GM20431 (cell line): ENCODE data around the gene SLAMF1.

Source experiments
- in situ Hi-C: fragments of 300-500 bp; cut with MseI, MboI; formaldehyde crosslinking; loops from one replicate; pipeline ENCODE4 v1.15.0; 2020; ENCODE audit warnings: low sequenced_read_pairs; ENCODE audit not compliant: unreplicated experiment

SLAMF1 gene

GRCh38 chr1:160626509-160627342 lies 20.1 kb downstream of the SLAMF1 start:
- in situ Hi-C loops = no loop called here

- in situ Hi-C loops = no loop called here
These were observed 20.9 kb downstream of the SLAMF1 start for GRCh38 chr1:160625725-160626498.

- in situ Hi-C loops = no loop called here
These were observed 21.5 kb downstream of the SLAMF1 start for GRCh38 chr1:160625321-160625720.

GRCh38 chr1:160624464-160624863 lies 22.4 kb downstream of the SLAMF1 start:
- in situ Hi-C loops = no loop called here

- in situ Hi-C loops = no loop called here
These were observed 23.0 kb downstream of the SLAMF1 start for GRCh38 chr1:160623862-160624261.

GRCh38 chr1:160623227-160623633 lies 23.6 kb downstream of the SLAMF1 start:
- in situ Hi-C loops = no loop called here

GRCh38 chr1:160622501-160623226 lies 24.2 kb downstream of the SLAMF1 start:
- in situ Hi-C loops = no loop called here

GRCh38 chr1:160621633-160622413 lies 25.0 kb downstream of the SLAMF1 start:
- in situ Hi-C loops = no loop called here

GRCh38 chr1:160620942-160621632 lies 25.8 kb downstream of the SLAMF1 start:
- in situ Hi-C loops = no loop called here

- in situ Hi-C loops = loop anchor here (10.0 kb wide), 1 partner anchor 195 kb away; no protein-coding TSS in a partner anchor
These were observed 27.0 kb downstream of the SLAMF1 start for GRCh38 chr1:160619742-160620277.

GRCh38 chr1:160618763-160619274 lies 28.0 kb downstream of the SLAMF1 start:
- in situ Hi-C loops = loop anchor here (10.0 kb wide), 1 partner anchor 194 kb away; no protein-coding TSS in a partner anchor

- in situ Hi-C loops = loop anchor here (10.0 kb wide), 1 partner anchor 194 kb away; no protein-coding TSS in a partner anchor
These were observed 28.5 kb downstream of the SLAMF1 start for GRCh38 chr1:160618327-160618726.

GRCh38 chr1:160615660-160616059 lies 31.2 kb downstream of the SLAMF1 start:
- in situ Hi-C loops = loop anchor here (10.0 kb wide), 1 partner anchor 191 kb away; no protein-coding TSS in a partner anchor

- in situ Hi-C loops = loop anchor here (10.0 kb wide), 1 partner anchor 190 kb away; no protein-coding TSS in a partner anchor
These were observed 32.4 kb downstream of the SLAMF1 start for GRCh38 chr1:160614410-160614809.

- in situ Hi-C loops = loop anchor here (10.0 kb wide), 1 partner anchor 188 kb away; no protein-coding TSS in a partner anchor
These were observed 34.1 kb downstream of the SLAMF1 start for GRCh38 chr1:160612613-160613218.

GRCh38 chr1:160610569-160611242 lies 36.1 kb downstream of the SLAMF1 start:
- in situ Hi-C loops = loop anchor here (10.0 kb wide), 1 partner anchor 186 kb away; no protein-coding TSS in a partner anchor

GRCh38 chr1:160608941-160609340 lies 37.9 kb downstream of the SLAMF1 start:
- in situ Hi-C loops = no loop called here
